CD4-positive, CD25-positive, alpha-beta regulatory T cell (primary cell): ENCODE data around the gene LAMA3. TPM values are rescaled to one million over a fixed set of nuclear protein-coding genes. Genes with fewer than 3 reads are reported as not detected.

Experiments
- ATAC-seq, 2 donors: fragments of 150-1000 bp; cut with Tn5 transposase; one replicate each; pipeline ENCODE4 v1.10.0; 2021; ENCODE audit warnings: low read depth in 2 of 2, moderate number of reproducible peaks in 2 of 2, moderate library complexity in 1 of 2
- DNase-seq, 3 donors: peaks; one replicate each; pipeline versions ENCODE4 v3.0.0 to v3.0.0-alpha.2; 2012 to 2022; ENCODE audit warnings: mixed read lengths in 1 of 3
- H3K27ac ChIP-seq: one replicate; pipeline ENCODE4 v1.7.0; 2013; ENCODE audit warnings: mild to moderate bottlenecking, low read length; ENCODE audit not compliant: insufficient read depth, poor library complexity, severe bottlenecking
- H3K27me3 ChIP-seq: one replicate; pipeline ENCODE4 v1.7.0; 2013; ENCODE audit warnings: low read length; ENCODE audit not compliant: control insufficient read depth, insufficient read depth
- H3K36me3 ChIP-seq: one replicate; pipeline ENCODE4 v1.7.0; 2013; ENCODE audit warnings: mild to moderate bottlenecking, low read length, moderate library complexity; ENCODE audit not compliant: control insufficient read depth, insufficient read depth
- H3K4me1 ChIP-seq: 2 replicates; pipeline ENCODE4 v1.7.0; 2013; ENCODE audit warnings: mild to moderate bottlenecking, low read length; ENCODE audit not compliant: insufficient read depth, control insufficient read depth, poor library complexity, severe bottlenecking
- H3K4me3 ChIP-seq: one replicate; pipeline ENCODE4 v1.7.0; 2013; ENCODE audit warnings: low read depth, mild to moderate bottlenecking, low read length, moderate library complexity
- H3K9me3 ChIP-seq, 2 experiments: 1 replicate in 1 of 2; 2 replicates in 1 of 2; pipeline ENCODE4 v1.7.0; 2013; ENCODE audit warnings: low read length in 2 of 2, mild to moderate bottlenecking in 1 of 2, moderate library complexity in 1 of 2; ENCODE audit not compliant: control insufficient read depth in 2 of 2
- H3K27ac Mint-ChIP-seq, 3 donors: one replicate each; pipeline ENCODE4 v1.8.0; 2020 to 2022; ENCODE audit warnings: mild to moderate bottlenecking in 3 of 3, mixed read lengths in 3 of 3, moderate library complexity in 2 of 3
- H3K27me3 Mint-ChIP-seq: one replicate; pipeline ENCODE4 v1.8.0; 2022; ENCODE audit warnings: mild to moderate bottlenecking, mixed read lengths
- H3K36me3 Mint-ChIP-seq: one replicate; pipeline ENCODE4 v1.8.0; 2020; ENCODE audit warnings: mixed read lengths
- H3K4me1 Mint-ChIP-seq, 4 donors: one replicate each; pipeline ENCODE4 v1.8.0; 2020 to 2022; ENCODE audit warnings: mixed read lengths in 4 of 4, mild to moderate bottlenecking in 1 of 4
- H3K4me3 Mint-ChIP-seq, 4 donors: one replicate each; pipeline ENCODE4 v1.8.0; 2020 to 2022; ENCODE audit warnings: mild to moderate bottlenecking in 4 of 4, mixed read lengths in 4 of 4, moderate library complexity in 3 of 4
- H3K9me3 Mint-ChIP-seq, 7 donors: one replicate each; pipeline ENCODE4 v1.8.0; 2020 to 2022; ENCODE audit warnings: mixed read lengths in 7 of 7, mild to moderate bottlenecking in 3 of 7, moderate library complexity in 2 of 7
- polyA plus RNA-seq, 4 donors: library from polyadenylated mRNA; unstranded; fragments of 300-500 nt; fragmentation: Illumina TruSeq; gene quantifications; one replicate each; pipeline ENCODE4 v1.2.3, GENCODE V29; 2021
- total RNA-seq: library from RNA; stranded (reverse); gene quantifications from one replicate; pipeline ENCODE4 v1.2.3, GENCODE V29; 2022

Gene LAMA3
- total and polyA plus RNA-seq, 5 donors from 2014 or later = 0.31 TPM; not detected in 4

DNA sequence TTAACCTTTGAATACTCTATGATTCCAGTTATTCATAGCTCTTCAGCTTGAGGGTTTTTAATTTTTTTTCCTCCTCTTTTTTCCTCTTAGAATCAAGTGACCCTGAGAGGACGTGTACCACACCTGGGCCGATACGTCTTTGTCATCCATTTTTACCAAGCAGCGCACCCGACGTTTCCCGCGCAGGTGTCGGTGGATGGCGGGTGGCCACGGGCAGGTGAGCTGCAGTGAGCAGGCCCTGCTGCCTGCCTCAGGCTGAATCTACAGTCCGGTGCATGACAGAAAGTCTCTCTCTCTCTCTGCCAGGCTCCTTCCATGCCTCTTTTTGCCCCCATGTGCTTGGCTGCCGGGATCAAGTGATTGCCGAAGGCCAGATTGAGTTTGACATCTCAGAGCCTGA lies 153.1 kb downstream of the LAMA3 start:
- H3K27me3 Mint-ChIP-seq = no peaks in the 10 kb centered on the region
- Histone ChIP-seq H3K36me3 (no peaks in the 10 kb centered on the region), H3K27ac (no peak overlapping the region), H3K4me3 (no peak overlapping the region), H3K9me3 (no peaks in the 10 kb centered on the region), H3K27me3 (no peaks in the 10 kb centered on the region), H3K4me1 (no peaks in the 10 kb centered on the region)
- no peak for ATAC-seq
- H3K4me3 Mint-ChIP-seq = no peak overlapping the region
- no peaks in the 10 kb centered on the region for H3K36me3 Mint-ChIP-seq
- no peak overlapping the region for H3K27ac Mint-ChIP-seq
- peaks cover 0 to 6% (median 6%) of the 10 kb centered on the region in 4 donors for H3K4me1 Mint-ChIP-seq
- DNase-seq = no peak
- H3K9me3 Mint-ChIP-seq = no peaks in the 10 kb centered on the region

DNA sequence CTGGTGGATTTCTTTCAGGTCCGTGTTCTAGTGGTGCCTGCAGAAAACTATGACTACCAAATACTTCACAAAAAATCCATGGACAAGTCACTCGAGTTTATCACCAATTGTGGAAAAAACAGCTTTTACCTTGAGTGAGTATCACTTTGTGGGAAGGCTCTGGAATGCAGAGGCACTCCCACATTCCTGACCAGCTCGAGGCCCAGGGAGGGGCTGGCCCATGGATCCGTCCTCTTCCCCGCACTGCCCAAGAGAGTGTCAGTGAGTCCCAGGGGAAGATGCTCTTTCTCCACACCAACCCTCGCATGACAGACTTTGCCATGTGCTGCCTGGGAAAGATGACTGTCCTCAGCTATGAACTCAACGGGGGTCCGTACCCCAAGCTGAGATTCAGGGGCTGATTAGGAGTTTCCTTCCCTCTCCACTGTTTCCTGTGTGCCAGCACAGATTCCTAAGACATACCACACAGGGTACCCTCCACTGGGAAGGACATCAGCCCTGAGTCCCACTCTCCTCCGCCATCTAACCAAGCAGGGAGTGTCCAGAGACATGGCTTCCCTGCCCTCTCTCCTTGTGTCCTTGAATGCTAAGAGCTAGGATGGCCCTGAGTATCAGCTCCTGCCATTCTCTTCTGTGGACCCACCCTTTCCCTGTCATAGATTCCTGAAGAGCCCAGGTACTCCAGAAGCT lies 155.9 kb downstream of the LAMA3 start:
- ATAC-seq = no peak
- no peak overlapping the region for H3K27ac ChIP-seq
- no peaks in the 10 kb centered on the region for H3K9me3 Mint-ChIP-seq
- DNase-seq = no peak
- no peaks in the 10 kb centered on the region for H3K36me3 ChIP-seq
- H3K27me3 Mint-ChIP-seq = no peaks in the 10 kb centered on the region
- H3K4me1 ChIP-seq = no peaks in the 10 kb centered on the region
- H3K36me3 Mint-ChIP-seq = peaks cover 4% of the 10 kb centered on the region
- H3K27ac Mint-ChIP-seq = no peak overlapping the region
- no peaks in the 10 kb centered on the region for H3K27me3 ChIP-seq
- H3K9me3 ChIP-seq = no peaks in the 10 kb centered on the region
- H3K4me3 Mint-ChIP-seq = no peak overlapping the region
- H3K4me1 Mint-ChIP-seq = peaks cover 0 to 7% (median 0%) of the 10 kb centered on the region in 4 donors
- no peak overlapping the region for H3K4me3 ChIP-seq

DNA sequence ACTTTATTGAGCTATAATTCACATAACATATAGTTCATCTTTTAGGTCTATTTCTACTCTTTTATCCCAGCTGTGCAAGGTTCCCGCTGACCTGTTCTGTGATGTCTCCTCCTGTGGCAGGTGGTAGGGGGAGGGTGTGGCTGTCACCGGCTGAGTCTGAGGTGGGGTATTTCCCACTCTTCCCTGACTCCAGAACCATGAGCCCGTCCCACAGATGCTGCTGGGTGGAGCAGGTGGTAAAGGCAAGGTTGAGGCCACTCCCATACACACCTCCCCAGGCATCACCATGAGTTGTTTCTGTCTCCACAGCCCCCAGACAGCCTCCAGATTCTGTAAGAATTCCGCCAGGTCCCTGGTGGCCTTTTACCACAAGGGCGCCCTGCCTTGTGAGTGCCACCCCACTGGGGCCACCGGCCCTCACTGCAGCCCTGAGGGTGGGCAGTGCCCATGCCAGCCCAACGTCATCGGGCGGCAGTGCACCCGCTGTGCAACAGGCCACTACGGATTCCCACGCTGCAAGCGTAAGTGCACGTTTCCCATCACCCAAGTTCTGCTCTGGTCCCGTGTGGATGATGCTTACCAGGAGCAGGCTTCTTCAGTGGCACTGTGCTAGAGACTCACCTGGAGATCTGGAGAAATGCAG lies 156.9 kb downstream of the LAMA3 start:
- H3K9me3 Mint-ChIP-seq = no peaks in the 10 kb centered on the region
- peaks cover 0 to 7% (median 0%) of the 10 kb centered on the region in 4 donors for H3K4me1 Mint-ChIP-seq
- H3K9me3 ChIP-seq = no peaks in the 10 kb centered on the region
- no peak for DNase-seq
- ATAC-seq = no peak
- H3K36me3 ChIP-seq = no peaks in the 10 kb centered on the region
- H3K27me3 Mint-ChIP-seq = no peaks in the 10 kb centered on the region
- no peak overlapping the region for H3K27ac ChIP-seq
- peaks cover 4% of the 10 kb centered on the region for H3K36me3 Mint-ChIP-seq
- H3K27me3 ChIP-seq = no peaks in the 10 kb centered on the region
- no peak overlapping the region for H3K4me3 Mint-ChIP-seq
- H3K4me1 ChIP-seq = no peaks in the 10 kb centered on the region
- H3K27ac Mint-ChIP-seq = peak overlapping the region in 1 of 3 donors; percentile 60
- H3K4me3 ChIP-seq = no peak overlapping the region

DNA sequence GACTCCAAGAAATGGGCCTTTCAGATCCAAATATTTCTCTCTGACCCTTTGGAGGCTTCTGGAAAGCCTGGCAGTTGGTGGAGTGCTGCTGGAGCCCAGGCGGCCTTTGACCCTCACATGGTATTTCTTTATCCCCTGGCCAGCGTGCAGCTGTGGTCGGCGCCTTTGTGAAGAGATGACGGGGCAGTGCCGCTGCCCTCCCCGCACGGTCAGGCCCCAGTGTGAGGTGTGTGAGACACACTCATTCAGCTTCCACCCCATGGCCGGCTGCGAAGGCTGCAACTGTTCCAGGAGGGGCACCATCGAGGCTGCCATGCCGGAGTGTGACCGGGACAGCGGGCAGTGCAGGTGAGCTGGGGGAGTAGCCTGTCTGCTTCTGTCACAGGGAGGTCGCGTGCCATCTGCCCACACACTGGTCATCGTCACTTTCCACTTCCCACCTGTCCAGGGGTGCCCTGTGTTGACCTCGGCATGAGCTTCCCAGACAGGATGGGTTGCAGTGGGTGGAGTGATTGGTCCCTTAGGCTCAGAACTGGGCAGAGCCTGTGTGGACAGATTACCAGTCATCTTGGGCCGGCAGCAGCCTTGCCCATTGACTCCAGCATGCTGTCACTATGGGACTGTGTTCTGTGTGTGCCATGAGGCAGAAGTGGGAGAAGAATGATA lies 158.2 kb downstream of the LAMA3 start:
- Mint-ChIP-seq H3K4me3 (no peak overlapping the region), H3K27me3 (peaks cover 6% of the 10 kb centered on the region), H3K4me1 (peaks cover 0 to 9% (median 1%) of the 10 kb centered on the region in 4 donors), H3K9me3 (no peaks in the 10 kb centered on the region), H3K36me3 (peaks cover 4% of the 10 kb centered on the region), H3K27ac (no peak overlapping the region)
- ATAC-seq (no peak), DNase-seq (no peak)
- Histone ChIP-seq H3K27ac (no peak overlapping the region), H3K9me3 (no peaks in the 10 kb centered on the region), H3K4me1 (no peaks in the 10 kb centered on the region), H3K27me3 (no peaks in the 10 kb centered on the region), H3K36me3 (no peaks in the 10 kb centered on the region), H3K4me3 (no peak overlapping the region)

DNA sequence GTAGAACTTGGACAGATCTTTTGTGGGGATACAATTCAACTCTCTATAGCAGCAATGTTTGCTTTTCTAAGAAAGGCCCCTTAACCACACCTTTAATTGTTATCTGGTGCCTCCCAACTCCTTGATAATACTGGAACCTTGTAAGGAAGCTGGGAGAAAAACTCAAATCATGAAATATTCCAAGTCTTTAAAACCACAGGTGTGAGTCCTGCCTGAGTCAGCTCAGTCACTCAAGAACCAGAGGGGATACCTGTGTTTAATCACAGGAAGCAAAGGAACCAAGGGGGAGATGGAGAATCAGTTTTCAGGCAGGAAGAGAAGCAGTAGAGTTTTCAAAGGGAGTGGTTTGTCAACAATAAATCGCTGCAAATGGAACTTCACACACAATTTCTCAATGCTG lies 159.9 kb downstream of the LAMA3 start:
- no peaks in the 10 kb centered on the region for H3K9me3 ChIP-seq
- H3K9me3 Mint-ChIP-seq = peaks cover 0 to 3% (median 0%) of the 10 kb centered on the region in 7 donors
- H3K4me3 Mint-ChIP-seq = no peak overlapping the region
- H3K36me3 ChIP-seq = no peaks in the 10 kb centered on the region
- peaks cover 6% of the 10 kb centered on the region for H3K27me3 Mint-ChIP-seq
- DNase-seq (no peak), ATAC-seq (no peak)
- H3K36me3 Mint-ChIP-seq = peaks cover 4% of the 10 kb centered on the region
- H3K4me1 Mint-ChIP-seq = peaks cover 0 to 7% (median 3%) of the 10 kb centered on the region in 4 donors
- no peak overlapping the region for H3K27ac ChIP-seq
- peak overlapping the region in 1 of 3 donors; percentile 67 for H3K27ac Mint-ChIP-seq
- H3K4me1 ChIP-seq = no peaks in the 10 kb centered on the region
- no peaks in the 10 kb centered on the region for H3K27me3 ChIP-seq
- H3K4me3 ChIP-seq = no peak overlapping the region

DNA sequence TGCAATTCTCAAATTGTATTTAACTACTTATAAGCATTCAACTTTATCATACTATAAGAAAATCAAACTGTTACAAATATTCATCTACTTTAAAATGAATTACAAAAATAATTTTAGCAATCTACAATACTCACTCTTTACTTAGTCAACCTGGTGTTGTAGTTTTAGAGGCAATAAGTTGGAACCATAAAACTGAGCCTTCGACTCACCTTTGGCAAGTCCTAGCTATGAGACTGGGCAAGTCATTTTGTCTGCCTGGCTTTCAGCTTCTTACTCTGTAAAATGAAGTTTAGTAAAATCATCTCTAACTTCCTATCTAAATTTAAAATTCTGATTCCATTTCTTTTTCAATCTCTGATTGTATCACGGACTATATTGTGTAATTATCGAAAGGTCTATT lies 161.0 kb downstream of the LAMA3 start:
- no peaks in the 10 kb centered on the region for H3K9me3 ChIP-seq
- H3K4me3 ChIP-seq = no peak overlapping the region
- Mint-ChIP-seq H3K27ac (no peak overlapping the region), H3K36me3 (peaks cover 4% of the 10 kb centered on the region), H3K9me3 (peaks cover 0 to 3% (median 0%) of the 10 kb centered on the region in 7 donors), H3K4me1 (peaks cover 0 to 7% (median 3%) of the 10 kb centered on the region in 4 donors), H3K27me3 (peaks cover 6% of the 10 kb centered on the region), H3K4me3 (no peak overlapping the region)
- DNase-seq (no peak), ATAC-seq (no peak)
- H3K27me3 ChIP-seq = no peaks in the 10 kb centered on the region
- H3K4me1 ChIP-seq = no peaks in the 10 kb centered on the region
- no peak overlapping the region for H3K27ac ChIP-seq
- no peaks in the 10 kb centered on the region for H3K36me3 ChIP-seq

DNA sequence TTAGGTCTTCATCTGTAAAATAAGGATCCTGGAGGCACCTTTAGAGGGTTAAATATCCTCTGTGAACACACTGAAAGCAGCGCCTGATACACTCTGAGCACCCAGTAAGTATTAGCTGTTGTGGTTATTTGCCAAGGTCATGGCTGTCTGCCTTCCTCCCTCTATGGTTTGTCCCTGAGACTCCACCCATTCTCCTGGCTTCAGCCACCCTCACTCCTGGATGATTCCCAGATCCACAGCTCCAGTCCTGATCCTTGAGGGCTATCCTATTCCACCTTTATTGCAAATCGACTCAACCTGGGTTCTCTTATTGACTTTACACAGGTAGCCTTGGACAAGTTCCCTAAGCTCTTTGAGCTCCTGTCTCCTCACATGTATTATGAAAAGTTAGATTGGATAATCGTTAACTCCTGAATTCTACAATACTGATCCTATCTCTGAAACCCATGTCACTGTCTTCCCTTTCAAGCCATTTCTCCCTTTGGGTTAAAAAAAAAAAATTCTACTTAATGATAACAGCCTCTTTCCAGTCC lies 162.3 kb downstream of the LAMA3 start:
- no peaks in the 10 kb centered on the region for H3K4me1 ChIP-seq
- DNase-seq = no peak
- no peak overlapping the region for H3K4me3 ChIP-seq
- H3K9me3 Mint-ChIP-seq = peaks cover 0 to 3% (median 0%) of the 10 kb centered on the region in 7 donors
- no peak overlapping the region for H3K27ac ChIP-seq
- no peak for ATAC-seq
- H3K36me3 Mint-ChIP-seq = peaks cover 4% of the 10 kb centered on the region
- H3K27me3 ChIP-seq = no peaks in the 10 kb centered on the region
- no peaks in the 10 kb centered on the region for H3K9me3 ChIP-seq
- peaks cover 6% of the 10 kb centered on the region for H3K27me3 Mint-ChIP-seq
- H3K36me3 ChIP-seq = no peaks in the 10 kb centered on the region
- H3K4me1 Mint-ChIP-seq = peaks cover 0 to 7% (median 3%) of the 10 kb centered on the region in 4 donors
- no peak overlapping the region for H3K4me3 Mint-ChIP-seq
- H3K27ac Mint-ChIP-seq = peak overlapping the region in 1 of 3 donors; percentile 17
